Measurements from ENCODE around the gene SDHC.
"Not testable (repeated sequence)": the region's sequence is repeated elsewhere in the genome, so short reads cannot be mapped to it uniquely, and the experiment has no call there.

DNA sequence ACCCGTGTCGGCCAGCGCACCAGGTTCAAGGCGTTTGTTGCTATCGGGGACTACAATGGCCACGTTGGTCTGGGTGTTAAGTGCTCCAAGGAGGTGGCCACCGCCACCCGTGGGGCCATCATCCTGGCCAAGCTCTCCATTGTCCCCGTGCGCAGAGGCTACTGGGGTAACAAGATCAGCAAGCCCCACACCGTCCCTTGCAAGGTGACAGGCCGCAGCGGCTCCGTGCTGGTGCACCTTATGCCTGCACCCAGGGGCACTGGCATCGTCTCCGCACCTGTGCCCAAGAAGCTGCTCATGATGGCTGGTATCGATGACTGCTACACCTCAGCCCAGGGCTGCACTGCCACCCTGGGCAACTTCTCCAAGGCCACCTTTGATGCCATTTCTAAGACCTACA is 92.4 kb downstream of the SDHC start:
- TF ChIP-seq, protein P1, sequence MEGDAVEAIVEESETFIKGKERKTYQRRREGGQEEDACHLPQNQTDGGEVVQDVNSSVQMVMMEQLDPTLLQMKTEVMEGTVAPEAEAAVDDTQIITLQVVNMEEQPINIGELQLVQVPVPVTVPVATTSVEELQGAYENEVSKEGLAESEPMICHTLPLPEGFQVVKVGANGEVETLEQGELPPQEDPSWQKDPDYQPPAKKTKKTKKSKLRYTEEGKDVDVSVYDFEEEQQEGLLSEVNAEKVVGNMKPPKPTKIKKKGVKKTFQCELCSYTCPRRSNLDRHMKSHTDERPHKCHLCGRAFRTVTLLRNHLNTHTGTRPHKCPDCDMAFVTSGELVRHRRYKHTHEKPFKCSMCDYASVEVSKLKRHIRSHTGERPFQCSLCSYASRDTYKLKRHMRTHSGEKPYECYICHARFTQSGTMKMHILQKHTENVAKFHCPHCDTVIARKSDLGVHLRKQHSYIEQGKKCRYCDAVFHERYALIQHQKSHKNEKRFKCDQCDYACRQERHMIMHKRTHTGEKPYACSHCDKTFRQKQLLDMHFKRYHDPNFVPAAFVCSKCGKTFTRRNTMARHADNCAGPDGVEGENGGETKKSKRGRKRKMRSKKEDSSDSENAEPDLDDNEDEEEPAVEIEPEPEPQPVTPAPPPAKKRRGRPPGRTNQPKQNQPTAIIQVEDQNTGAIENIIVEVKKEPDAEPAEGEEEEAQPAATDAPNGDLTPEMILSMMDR (IDR thresholded peaks at IDR 0.05) = not testable (repeated sequence)
- not testable (repeated sequence) for TF ChIP-seq POLR2AphosphoS5 (IDR thresholded peaks at IDR 0.05; ENCODE audit: low read depth, low read length)
- TF ChIP-seq, protein P2, sequence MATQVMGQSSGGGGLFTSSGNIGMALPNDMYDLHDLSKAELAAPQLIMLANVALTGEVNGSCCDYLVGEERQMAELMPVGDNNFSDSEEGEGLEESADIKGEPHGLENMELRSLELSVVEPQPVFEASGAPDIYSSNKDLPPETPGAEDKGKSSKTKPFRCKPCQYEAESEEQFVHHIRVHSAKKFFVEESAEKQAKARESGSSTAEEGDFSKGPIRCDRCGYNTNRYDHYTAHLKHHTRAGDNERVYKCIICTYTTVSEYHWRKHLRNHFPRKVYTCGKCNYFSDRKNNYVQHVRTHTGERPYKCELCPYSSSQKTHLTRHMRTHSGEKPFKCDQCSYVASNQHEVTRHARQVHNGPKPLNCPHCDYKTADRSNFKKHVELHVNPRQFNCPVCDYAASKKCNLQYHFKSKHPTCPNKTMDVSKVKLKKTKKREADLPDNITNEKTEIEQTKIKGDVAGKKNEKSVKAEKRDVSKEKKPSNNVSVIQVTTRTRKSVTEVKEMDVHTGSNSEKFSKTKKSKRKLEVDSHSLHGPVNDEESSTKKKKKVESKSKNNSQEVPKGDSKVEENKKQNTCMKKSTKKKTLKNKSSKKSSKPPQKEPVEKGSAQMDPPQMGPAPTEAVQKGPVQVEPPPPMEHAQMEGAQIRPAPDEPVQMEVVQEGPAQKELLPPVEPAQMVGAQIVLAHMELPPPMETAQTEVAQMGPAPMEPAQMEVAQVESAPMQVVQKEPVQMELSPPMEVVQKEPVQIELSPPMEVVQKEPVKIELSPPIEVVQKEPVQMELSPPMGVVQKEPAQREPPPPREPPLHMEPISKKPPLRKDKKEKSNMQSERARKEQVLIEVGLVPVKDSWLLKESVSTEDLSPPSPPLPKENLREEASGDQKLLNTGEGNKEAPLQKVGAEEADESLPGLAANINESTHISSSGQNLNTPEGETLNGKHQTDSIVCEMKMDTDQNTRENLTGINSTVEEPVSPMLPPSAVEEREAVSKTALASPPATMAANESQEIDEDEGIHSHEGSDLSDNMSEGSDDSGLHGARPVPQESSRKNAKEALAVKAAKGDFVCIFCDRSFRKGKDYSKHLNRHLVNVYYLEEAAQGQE (IDR thresholded peaks at IDR 0.05; ENCODE audit: insufficient read depth in 1 of 2, low read depth in 2 of 2, low read length in 1 of 2) = not testable (repeated sequence)
